GM23338 (cell line): ENCODE results near the gene AGBL4.

Experiments
- POLR2AphosphoS5 ChIP-seq: IDR thresholded peaks from 2 replicates; pipeline ENCODE4 v1.6.1; 2016; ENCODE audit warnings: antibody characterized with exemption, low read depth
- TF ChIP-seq, protein P1 (sequence below), 2 experiments: fragments of 200-600 bp in 1 of 2; sonication (generic) in 1 of 2; conservative IDR thresholded peaks; 2 replicates each; pipeline versions ENCODE4 v1.5.1 to v1.6.1; 2016 to 2017; ENCODE audit warnings: antibody characterized with exemption in 2 of 2, low read depth in 2 of 2, mild to moderate bottlenecking in 2 of 2, moderate library complexity in 1 of 2

DNA sequence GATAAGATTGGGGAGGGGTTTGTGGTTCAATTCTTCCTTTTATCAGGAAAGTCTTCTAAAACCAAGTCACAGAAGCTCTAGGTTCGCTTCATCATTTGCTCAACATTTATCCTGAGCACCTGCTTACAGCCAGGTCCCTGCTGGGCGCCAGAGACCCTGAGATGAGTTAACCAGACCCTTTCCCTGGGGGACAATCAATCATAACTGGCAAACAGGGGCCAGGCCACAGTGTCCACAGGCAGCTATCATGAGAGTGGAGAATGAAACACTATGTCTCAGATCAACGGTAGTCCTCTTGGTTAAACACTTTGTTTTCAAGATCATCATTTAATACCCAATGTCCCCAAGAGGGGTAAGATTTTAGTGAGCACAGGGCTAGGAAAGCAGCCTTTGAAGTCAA, 1393.9 kb downstream of the AGBL4 start:
- TF ChIP-seq, protein P1, sequence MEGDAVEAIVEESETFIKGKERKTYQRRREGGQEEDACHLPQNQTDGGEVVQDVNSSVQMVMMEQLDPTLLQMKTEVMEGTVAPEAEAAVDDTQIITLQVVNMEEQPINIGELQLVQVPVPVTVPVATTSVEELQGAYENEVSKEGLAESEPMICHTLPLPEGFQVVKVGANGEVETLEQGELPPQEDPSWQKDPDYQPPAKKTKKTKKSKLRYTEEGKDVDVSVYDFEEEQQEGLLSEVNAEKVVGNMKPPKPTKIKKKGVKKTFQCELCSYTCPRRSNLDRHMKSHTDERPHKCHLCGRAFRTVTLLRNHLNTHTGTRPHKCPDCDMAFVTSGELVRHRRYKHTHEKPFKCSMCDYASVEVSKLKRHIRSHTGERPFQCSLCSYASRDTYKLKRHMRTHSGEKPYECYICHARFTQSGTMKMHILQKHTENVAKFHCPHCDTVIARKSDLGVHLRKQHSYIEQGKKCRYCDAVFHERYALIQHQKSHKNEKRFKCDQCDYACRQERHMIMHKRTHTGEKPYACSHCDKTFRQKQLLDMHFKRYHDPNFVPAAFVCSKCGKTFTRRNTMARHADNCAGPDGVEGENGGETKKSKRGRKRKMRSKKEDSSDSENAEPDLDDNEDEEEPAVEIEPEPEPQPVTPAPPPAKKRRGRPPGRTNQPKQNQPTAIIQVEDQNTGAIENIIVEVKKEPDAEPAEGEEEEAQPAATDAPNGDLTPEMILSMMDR (conservative IDR thresholded peaks at IDR 0.05; ENCODE audit: low read depth in 2 of 2), result no peak
- no peak for TF ChIP-seq POLR2AphosphoS5
